Left hindlimb (tissue), 1 donor: ENCODE measurements around the gene COL4A4.

Source experiments
- DNase-seq: peaks from one replicate; pipeline ENCODE4 v3.0.0-alpha.2; 2018

The COL4A4 gene

DNA sequence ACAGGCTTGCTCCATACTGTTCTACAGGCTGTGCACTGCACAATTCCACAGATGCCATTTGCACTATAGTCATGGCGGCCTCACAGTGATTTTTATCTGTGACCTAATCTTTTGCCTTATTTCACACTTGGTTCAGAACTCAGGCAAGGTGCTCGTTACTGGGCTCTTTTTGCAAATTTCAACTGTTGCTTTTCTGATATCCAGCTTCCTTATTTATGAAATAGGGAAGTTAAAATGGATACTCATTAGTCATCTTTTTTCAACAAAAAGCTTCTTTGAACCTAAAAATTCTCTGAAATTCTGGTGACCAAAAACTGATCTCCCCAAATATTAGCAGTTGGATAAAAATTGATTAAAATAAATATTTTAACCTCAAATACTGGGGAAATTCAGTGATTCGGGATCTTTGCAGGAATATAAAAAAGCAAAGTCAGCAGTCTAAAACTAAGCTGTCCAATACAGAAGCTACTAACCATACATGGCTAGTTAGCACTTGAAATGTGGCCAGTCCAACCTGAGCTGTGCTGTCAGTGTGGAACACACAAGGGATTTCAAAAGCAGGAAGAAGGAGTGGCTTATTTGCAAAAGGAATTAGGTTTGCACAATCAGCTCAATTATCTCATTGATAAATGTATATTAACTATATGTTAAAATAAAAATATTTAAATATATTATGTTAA lies 134.4 kb downstream of the COL4A4 start:
- DNase-seq: no peak

DNA sequence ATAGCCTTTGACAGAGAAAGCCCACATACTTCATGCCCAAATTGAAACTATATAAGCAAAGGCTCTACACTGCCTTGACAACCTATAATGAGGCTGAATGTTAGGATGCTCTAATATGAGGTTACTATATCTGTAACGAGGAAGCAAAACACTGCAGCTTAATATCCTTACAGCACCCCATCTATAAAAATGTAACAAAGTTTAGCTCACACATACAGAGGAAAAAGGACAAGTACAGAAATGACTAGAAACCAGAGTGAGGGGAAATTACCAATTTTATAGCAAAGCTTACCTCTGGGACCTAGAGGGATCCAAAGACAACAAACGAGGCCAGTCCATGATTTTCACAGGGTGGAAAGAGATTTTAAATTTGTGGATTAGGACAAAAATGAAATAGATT lies 138.5 kb downstream of the COL4A4 start:
- DNase-seq: no peak

DNA sequence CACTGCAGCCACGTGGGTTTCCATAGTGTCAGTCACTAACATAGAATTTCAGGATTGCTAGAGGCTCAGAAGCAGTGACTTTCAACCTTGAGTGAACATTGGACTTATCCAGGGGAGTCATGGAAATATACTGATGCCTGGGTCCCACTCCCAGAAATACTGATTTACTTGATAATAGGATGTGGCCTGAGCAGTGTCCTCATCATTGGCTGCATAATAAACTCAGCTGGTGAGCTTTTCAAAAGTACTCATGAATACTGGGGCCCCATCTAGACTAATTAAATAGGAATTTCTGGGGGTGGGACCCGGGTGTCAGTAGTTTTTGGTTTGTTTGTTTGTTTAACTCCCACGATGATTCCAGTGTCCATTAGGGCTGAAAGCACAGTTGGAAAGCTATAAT lies 141.4 kb downstream of the COL4A4 start:
- DNase-seq: no peak

DNA sequence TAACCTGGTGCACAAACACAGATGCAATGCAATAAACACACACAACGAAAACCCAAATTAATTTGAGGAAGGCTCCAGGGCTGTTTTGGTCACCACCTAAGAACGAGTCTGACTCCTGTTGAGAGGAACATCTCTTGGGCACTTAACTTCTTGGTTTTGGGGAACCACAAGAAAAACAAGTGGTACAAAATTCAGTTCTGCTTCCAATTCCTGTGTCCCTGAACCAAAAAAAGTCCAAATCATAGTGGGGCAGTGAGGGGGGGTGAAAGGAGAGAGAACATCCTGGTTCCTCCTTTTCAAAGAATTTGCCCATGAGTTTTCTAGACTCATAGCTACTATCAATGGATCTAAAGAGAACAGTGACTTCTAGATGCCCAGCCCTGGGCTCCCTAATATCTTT lies 143.6 kb downstream of the COL4A4 start:
- DNase-seq: no peak

DNA sequence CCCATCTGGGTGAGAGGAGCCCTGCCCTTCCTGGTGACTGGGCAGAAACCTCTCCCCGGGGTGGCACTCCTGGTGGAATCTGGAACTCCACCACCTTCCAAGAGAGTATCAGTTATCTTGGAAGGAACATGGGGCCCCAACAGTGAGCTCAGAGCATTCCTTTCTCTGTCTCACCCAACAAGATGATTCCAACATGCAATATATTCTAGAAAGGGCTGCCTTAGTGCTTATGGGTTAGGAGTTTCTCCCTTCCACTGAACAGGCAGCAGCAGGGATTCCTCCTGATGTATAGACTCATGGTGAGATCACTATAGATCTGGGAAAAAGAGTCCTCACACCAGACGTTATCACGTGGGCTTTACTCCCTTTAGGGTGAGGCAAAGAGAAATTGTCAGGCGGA lies 147.1 kb downstream of the COL4A4 start:
- DNase-seq: no peak

DNA sequence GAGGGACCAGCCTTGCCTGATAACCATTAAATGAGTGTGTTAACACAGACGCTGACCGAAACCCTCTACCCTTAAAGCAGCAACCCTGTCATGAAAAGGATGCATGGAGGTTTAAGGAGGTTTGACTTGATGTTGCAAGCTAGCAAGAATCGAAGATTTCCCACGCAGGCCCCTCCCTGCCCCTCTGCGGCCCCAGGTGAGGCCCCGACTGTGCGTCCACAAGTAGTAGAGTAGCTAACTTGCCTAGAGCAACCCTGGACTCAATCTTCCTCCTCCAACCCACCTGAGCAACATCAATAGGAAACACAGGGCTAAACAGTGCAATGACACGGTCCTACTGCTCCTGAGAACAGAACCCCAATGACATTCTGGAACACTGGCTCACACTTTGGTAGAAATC lies 150.1 kb downstream of the COL4A4 start:
- no peak for DNase-seq

DNA sequence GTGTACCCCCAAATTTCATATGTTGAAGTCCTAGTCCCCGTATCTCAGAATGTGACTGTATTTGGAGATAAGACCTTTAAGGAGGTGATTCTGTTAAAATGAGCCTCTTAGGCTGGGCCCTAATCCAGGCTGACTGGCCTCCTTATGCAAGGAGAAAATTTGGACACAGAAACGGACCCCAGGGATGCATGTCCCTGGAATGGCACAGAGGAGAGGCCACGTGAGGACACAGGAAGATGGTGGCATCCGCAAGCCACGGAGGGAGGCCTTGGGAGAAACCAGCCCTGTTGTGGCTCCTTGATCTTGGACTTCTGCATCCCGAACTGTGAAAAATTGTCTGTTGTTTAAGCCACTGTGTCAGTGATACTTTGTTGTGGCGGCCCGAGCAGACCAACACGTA lies 150.7 kb downstream of the COL4A4 start:
- DNase-seq: no peak

DNA sequence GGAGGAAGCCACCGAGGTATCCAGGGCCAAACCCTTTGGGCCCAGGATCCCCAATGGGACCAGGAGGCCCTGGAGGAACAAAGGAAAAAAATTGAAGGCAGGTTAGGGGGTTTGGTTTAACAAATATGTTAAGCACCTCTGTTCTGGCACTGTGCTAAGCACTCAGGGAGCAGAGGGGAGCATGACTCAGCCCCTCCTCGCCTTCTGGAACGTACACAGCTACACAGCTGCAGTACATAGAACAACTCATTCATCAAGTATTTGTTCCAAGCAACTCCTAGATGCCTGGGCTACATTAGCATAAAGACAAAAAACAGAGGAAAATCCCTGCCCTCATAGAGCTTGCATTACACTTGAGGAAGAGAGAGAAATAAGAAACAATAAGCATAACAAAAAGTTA lies 153.6 kb downstream of the COL4A4 start:
- DNase-seq: no peak

DNA sequence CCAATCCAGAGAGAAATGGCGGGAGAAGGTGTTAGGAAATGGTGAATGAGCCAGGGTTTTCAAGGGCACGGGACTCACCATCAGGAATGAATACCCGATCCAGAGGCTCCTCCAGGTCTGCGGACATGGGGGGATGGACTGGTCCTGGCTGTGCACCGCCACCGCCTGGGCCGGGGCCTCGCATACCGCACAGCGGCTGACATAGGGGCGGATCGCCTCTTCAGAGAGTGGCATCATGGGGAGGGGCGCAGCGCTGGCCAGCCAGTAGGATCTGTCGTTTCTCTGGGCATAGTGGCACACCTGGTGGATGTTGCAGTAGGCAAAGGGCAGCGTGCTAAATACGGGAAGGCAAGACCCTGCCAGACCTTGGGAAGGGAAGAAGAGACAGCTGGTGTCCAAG lies 156.1 kb downstream of the COL4A4 start:
- no peak for DNase-seq

DNA sequence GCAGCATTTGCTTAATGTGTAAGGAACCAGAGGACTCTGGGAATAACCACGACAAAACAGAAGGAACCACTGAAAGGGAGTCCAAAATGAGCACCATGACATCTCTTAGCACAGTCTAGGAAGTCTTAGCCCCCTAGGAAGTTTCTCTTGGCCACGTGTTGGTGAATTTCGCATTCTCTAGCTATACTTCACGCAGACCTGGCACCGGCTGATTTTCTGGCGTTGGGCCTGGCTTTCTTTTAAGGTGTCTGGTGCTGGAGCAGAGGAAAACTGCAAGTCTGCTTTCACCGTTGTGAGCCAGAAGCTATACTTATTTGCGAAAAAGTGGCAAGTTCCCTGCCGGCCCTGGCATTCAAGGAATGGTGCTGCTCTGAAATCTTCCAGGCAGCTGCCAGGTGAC lies 156.9 kb downstream of the COL4A4 start:
- no peak for DNase-seq

DNA sequence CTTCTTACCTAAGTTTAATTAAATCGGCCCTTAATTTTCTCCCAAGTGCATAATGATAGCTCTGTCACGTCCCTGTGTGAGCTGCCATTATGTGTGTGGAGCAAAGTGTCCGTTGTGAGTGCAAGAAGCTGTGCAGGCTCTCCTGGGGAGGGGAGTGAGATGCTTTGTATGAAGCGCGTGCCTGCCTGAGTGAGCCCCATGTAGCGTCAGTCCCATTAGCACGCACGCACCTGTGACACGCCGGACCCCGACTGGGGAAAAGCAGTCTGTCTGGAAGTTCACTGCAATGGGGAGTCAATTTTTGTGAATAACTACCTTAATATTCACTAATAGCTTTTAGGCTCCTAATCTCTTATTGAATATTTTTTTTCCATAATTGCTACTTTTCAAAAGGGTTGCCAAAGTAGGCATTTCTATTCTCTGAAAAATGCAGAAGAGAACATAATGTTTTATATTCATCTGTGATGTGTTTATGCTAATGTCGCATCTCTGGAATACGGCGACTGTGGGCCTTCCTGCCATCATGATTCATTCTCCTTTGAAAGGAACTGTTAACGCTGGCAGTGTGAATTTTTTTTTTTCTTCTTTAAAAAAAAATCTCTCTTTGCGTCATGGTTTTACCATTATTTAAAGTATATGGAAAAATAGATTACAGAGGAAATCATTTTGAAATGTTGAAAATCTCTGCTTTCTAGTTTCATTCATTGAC lies 157.7 kb downstream of the COL4A4 start:
- no peak for DNase-seq

DNA sequence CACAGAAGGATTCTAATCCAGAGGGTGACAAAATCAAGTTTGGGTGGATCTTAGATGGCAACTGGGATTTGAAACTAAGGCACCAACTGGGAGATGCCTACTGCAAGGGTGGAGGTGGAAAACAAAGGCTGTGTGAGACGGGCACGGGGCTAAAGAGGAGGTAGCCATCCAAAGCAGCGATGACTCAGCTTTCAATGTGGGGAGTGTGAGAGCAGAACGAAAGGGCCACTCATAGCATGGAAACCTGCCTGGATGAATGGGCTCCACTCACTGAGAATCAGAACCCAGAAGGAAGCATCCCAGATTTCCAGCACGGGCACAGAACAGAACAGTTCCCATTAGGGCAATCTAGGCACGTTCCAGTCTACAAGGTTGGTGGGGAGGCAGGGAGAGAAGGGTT lies 159.5 kb downstream of the COL4A4 start:
- DNase-seq: no peak

DNA sequence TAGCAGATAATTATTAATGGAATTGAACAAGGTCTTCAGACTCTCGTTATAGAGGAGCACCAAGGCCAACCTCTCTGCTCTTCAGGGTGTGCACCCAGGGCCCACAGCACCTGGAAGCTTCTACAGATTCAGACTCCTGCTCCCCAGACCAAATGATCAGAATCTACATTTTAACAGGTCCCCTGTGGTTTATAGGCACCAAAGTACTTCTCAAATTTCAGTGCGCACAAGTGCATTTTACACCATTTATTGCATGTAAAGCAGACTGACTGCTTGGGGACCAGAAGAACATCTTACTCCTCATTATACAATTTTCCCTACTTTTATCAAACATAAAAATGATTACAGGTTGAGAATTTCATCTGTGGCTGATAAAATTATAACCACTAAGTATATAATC lies 163.9 kb downstream of the COL4A4 start:
- DNase-seq: no peak

DNA sequence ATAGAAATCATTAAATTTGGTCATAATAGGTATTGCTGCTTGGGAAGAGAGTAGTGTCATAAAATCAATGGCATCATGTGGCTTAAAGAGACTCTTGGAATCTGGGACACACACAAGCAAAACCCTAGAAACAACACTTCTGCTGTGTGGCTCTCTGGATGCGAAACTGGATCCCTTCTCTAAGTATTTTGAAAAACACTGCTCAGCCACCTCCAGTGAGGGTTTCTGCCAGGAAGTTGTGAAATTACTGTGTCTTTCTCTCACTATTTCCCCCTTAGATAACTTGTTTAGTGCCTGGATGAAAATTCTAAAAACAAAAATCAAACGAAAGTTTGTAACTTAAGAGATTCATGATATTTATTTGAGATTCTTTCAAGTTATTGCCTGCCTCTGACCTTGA lies 164.3 kb downstream of the COL4A4 start:
- no peak for DNase-seq

DNA sequence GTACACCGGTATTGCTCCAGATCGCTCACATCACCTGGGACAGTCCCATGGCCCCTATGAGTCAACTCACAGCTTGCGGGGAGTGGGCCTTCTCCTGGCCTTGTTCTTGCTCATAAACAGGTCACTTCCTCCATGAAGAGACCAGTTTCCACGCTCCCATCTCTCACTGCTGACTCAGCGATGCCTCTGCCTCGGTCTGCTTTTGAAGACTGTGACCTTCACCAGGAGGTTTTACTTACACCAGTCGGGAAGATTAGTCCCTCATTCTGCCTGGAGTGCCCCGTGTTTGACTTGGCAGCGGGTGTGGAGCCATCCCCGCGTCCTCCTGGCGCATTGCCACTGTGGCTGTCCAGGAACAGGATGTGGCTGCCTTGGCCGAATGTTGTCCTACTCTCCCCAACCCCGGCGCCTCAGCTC lies 168.4 kb downstream of the COL4A4 start:
- DNase-seq: peak; percentile 73

DNA sequence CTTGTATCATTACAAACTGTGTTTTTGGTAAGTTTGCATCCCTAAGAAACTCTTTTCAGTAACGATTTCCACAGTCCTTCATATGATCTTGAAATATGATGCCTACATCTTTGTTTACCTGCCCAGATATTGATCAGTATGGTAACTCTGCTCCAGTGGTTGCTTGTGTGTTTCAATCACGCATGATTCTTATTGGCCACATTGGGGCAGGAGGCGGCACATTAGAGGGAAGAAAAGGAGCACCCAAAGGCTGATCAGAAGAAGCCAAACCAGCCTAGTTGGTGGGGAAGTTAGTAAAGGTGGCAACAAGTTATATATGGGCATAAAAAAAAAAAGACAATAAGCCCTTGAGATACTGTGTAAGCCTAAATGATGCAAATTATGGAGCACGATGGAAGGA lies 169.2 kb downstream of the COL4A4 start:
- no peak for DNase-seq

DNA sequence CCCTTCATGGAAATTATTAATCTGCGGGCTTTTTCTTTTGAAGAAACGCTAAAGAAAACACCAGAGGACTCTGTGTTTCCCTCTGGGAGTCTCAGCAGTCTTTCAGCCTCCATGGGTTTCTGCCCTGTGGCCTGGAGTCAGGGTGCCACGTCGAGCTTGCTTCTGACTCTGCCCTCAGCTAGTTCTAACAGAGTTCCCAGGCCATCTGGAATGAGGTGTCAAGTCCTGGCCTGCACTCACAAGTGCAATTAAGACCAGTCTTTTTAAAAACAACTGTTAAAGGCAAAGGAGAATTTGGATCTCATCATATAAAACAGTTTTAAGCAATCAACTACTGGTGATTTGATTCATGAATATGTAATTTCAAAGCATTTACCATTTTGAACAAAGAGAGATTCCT lies 170.8 kb downstream of the COL4A4 start:
- no peak for DNase-seq

DNA sequence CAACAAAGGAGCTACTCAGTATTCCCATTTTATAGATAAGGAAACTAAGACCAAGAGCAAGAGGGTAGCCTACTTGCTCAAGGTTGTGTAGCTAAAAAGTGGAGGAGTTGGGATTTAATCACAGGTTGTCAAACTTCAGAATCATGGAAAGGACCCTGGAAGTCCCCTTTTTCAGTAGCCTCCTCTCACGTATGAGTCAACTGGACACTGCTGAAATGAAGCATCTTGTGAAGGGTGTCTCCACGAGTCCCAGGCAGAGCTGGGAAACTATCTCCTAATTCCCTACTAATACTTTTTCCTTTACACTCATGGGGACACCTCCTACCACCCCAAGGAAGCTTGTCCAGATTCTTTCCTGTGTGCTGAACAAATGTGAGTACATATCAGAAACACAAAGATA lies 172.3 kb downstream of the COL4A4 start:
- DNase-seq: no peak

DNA sequence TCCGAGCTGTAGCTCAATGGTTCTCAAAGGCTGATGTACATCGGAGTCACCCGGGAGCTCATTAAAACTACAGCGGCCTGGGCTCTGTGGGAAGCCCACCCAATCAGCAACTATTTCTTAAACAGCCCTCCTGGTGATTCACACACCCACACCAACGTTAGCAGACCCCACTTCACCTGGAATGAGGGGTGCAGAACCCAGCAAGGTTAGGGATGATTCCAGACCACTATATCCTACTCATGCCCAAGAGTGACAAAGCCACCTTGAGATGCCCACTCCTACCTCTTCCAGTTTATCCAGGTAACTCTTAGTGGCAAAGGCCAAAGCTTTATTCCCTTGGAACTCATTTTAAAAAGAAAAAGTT lies 178.4 kb downstream of the COL4A4 start:
- DNase-seq: no peak

DNA sequence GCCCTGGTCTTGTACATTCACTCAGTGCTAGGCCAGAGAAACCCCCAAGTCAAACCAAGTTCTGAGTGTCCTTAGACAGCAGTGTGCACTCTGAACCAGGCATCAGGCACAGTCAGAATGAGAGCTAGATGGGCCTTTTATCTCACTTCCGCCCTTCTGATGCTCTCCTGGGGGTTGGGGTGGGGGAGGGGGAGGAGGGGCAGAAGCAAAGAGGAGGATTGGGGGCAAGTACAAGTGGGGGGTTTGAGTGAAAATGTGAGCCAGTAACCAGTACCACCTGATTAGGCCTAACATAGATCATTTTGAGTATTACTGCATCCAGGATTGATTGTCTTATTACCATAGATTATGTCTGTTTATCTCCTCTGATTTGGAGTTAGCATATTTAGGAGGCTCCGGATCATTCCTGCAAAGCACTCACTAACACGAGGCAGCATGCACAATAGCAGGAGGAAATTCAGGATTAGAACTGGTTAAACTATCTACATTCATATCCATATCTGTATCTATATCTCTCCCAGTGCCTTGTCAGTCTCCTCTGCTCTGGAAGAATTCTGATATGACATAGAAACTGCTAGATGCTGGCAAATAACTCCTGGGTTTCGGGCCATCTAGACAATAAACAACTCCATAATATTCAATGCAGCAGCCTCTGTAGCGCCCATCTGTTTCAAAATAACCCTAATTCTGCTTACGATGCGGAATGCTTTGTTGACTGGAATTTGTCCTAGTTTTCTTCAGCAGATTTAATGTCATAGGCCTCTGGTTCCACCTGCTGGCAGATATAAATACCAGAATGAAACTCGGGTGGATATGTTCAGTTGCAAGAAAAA lies 179.0 kb downstream of the COL4A4 start:
- DNase-seq: peak; percentile 48

DNA sequence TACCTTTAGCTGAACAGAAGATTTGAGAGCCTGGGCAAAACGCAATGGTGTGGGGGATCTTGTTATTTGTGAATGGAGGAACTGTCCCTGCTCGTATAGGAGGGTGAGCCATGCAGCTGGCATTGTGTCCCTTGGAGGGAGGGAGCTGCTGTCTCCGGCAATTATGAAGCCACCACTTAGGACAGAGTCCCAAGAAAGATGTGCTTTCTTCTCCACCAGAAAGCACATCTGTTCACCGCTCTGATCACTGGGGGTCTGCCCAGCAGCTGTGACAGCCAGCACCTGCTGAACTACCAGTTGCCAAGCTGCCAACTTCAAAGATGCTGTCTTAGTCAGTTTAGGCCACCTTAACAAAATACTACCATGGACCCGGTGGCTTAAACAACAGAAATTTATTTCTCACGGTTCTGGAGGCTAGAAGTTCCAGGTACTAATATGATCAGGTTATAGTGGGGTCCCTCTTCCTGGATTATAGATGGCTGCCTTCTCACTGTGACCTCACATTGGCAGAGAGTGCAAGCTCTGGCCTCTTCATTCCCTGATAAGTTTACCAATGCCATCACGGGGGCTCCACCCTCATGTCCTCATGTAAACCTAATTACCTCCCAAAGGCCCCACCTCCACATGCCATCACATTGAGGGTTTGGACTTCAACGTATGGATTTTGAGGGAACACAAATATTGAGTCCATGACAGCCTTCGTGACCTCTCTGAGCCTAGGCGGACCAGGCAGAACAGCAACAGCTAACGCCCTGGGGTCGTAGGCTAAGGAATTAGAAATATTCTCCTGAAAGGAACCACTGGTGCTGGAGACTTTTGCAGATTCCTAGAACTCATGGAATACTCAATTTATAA lies 179.9 kb downstream of the COL4A4 start:
- DNase-seq: no peak

DNA sequence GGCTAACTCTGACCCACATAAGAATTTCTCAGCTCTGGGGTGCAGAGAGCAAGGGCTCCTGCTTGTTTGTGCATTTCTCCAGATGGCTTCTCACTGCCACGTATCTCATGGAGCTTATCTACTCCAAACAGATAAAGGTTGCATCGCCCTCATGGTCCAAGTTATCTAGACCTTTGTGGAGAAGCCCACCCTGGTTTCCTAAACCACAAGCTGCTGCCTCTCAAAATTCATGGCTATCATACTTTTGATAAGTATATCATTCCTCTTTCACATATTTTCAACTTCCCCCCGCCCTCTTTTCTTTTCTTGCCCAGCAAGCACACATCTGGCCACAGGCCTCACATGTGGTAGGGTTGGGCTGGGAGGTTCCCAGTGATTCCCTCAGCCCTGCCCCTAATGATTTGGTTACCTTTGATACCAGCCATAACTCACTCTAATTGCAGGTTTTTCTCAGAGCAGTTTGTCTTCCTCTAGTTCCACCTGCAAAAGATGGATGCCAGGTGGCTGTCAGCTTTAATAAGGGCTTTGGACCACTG lies 182.1 kb downstream of the COL4A4 start:
- no peak for DNase-seq

DNA sequence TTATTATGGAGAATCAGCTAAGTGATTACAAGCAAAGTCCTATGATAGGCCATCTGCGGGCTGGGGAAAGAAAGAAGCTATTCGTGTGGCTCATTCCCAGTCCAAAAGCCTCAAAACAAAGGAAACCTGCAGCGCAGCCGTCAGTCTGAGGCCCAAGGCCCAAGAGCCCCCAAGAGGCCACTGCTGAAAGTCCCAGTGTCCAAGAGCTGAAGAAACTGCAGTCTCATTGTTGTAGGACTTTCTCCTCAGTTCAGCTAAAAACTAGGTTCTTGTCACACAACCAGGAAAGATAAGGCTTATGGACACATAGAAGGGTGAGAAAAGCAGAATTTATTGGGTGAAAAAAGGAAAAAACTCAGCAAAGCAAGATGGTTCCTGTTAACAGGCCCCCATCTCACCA lies 185.0 kb downstream of the COL4A4 start:
- no peak for DNase-seq
